WI38 (cell line): ENCODE results near the gene CST4.

Experiments
- H3K4me3 ChIP-seq: 2 replicates; pipeline ENCODE4 v1.5.1; 2011; ENCODE audit warnings: low read depth, mild to moderate bottlenecking, control low read depth, low read length
- TF ChIP-seq, protein P1 (sequence below): IDR thresholded peaks from 2 replicates; pipeline ENCODE4 v1.5.1; 2012; ENCODE audit warnings: low read depth, mild to moderate bottlenecking, control low read depth, low read length

The CST4 gene

GRCh38 chr20:23657202-23657601 lies 31.6 kb downstream of the CST4 start:
- H3K4me3 ChIP-seq: no peak overlapping the region
- TF ChIP-seq, protein P1, sequence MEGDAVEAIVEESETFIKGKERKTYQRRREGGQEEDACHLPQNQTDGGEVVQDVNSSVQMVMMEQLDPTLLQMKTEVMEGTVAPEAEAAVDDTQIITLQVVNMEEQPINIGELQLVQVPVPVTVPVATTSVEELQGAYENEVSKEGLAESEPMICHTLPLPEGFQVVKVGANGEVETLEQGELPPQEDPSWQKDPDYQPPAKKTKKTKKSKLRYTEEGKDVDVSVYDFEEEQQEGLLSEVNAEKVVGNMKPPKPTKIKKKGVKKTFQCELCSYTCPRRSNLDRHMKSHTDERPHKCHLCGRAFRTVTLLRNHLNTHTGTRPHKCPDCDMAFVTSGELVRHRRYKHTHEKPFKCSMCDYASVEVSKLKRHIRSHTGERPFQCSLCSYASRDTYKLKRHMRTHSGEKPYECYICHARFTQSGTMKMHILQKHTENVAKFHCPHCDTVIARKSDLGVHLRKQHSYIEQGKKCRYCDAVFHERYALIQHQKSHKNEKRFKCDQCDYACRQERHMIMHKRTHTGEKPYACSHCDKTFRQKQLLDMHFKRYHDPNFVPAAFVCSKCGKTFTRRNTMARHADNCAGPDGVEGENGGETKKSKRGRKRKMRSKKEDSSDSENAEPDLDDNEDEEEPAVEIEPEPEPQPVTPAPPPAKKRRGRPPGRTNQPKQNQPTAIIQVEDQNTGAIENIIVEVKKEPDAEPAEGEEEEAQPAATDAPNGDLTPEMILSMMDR: no peak

- TF ChIP-seq, protein P1: no peak
- H3K4me3 ChIP-seq: no peak overlapping the region
Measured at GRCh38 chr20:23656372-23656771, 32.5 kb downstream of the CST4 start.

DNA sequence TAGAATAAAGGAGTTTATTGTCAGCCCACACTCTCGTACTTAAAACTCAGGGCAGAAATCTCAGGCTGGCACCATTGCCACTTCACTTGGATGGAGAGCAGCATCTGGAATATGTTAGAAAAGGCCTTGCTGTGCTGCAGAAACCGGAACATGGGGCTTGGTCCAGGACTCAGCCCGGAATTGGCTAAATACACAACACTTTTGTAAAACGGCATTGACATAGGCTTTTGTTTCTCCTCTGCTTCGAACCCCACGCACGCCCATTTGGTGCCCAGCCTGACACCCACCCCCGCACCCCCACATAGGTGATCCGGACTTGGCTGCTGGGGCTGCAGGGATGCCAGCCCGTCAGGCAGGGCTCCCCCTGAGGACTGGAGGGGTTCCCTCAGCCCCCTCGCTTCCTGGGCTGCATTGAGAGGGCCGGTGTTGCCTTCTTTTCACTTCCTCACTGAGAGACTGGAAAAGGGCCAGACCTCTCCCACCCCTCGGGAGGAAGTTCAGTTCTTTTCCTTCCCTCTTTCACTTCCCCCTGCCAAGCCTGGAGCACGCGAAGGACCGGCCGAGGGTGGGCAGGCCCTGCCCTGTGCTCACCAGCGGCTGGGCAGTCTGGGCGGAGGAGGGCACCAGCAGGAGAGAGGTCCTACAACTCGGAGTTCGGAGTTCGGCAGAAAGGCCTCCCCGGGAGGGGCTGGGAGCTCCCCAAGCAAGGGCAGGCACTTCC lies 33.2 kb downstream of the CST4 start:
- no peak overlapping the region for H3K4me3 ChIP-seq
- TF ChIP-seq, protein P1: no peak

GRCh38 chr20:23654717-23655116 lies 34.1 kb downstream of the CST4 start:
- H3K4me3 ChIP-seq: no peak overlapping the region
- TF ChIP-seq, protein P1: no peak

GRCh38 chr20:23654000-23654399 lies 34.8 kb downstream of the CST4 start:
- H3K4me3 ChIP-seq: no peak overlapping the region
- TF ChIP-seq, protein P1: no peak

GRCh38 chr20:23653400-23653938 lies 35.4 kb downstream of the CST4 start:
- TF ChIP-seq, protein P1: no peak
- H3K4me3 ChIP-seq: no peak overlapping the region

DNA sequence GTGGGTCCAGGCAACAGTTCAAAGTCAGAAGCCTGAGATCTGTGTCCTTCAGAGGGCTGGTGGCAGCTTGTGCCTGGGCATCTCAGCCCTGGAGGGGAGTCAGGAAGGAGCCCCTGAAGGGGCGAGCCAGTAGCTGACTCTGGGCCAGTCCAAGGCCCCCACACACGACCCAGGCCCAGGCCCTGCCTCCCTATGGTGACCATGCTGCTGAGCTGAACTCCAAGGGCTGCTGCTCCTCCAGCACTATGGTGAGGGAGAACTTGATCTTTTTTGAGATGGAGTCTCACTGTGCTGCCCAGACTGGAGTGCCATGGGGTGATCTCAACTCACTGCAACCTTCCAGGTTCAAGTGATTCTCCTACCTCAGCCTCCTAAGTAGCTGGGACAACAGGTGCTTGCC lies 35.9 kb downstream of the CST4 start:
- TF ChIP-seq, protein P1: no peak
- H3K4me3 ChIP-seq: no peak overlapping the region
